Dendritic cell treated with granulocyte-macrophage colony-stimulating factor and Interleukin-4, amounts not matched to agents 40 ng/mL and 50 ng/mL, for 4 days (primary cell): ENCODE measurements around the gene SNRNP35.
"Not testable (repeated sequence)": the region's sequence is repeated elsewhere in the genome, so short reads cannot be mapped to it uniquely, and the experiment has no call there.

Source experiments
- H3K27ac Mint-ChIP-seq: one replicate; pipeline ENCODE4 v1.8.0; 2022; ENCODE audit warnings: mild to moderate bottlenecking, mixed read lengths
- H3K27me3 Mint-ChIP-seq: one replicate; pipeline ENCODE4 v1.8.0; 2022; ENCODE audit warnings: mild to moderate bottlenecking, mixed read lengths
- H3K36me3 Mint-ChIP-seq: one replicate; pipeline ENCODE4 v1.8.0; 2022; ENCODE audit warnings: low read depth, mixed read lengths
- H3K4me1 Mint-ChIP-seq: one replicate; pipeline ENCODE4 v1.8.0; 2022; ENCODE audit warnings: low read depth, mixed read lengths
- H3K4me3 Mint-ChIP-seq: one replicate; pipeline ENCODE4 v1.8.0; 2022; ENCODE audit warnings: mild to moderate bottlenecking, moderate library complexity, mixed read lengths
- H3K9me3 Mint-ChIP-seq: one replicate; pipeline ENCODE4 v1.8.0; 2022; ENCODE audit warnings: mixed read lengths
- intact Hi-C: fragments of 100-400 bp; cut with micrococcal nuclease; formaldehyde crosslinking; loops from one replicate; pipeline ENCODE4 v1.15.0; 2022

Gene SNRNP35

GRCh38 chr12:123513805-123514204 lies 55.9 kb downstream of the SNRNP35 start:
- Mint-ChIP-seq H3K4me3 (no peak overlapping the region), H3K36me3 (peaks cover 25% of the 10 kb centered on the region)
- intact Hi-C loops = no loop called here

DNA sequence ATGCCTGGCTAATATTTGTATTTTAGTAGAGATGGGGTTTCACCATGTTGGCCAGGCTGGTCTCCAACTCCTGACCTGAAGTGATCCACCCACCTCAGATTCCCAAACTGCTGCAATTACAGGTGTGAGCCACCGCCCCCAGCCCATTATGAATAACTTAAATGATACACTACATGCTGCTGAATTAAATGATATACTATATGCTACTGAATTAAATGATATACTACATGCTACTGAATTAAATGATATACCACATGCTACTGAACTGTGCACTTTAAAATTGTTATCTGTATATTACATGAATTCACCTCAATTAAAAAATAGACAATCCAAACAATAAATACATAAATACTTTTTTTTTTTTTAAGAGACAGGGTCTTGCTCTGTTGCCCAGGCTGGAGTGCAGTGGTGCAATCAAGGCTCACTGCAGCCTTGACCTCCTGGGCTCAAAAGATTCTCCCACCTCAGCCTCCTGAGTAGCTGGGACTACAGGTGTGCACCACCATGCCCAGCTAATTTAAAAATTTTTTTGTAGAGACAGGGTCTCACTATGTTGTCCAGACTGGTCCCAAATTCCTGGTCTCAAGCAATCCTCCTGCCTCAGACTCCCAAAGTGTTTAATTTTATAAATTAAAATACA lies 56.8 kb downstream of the SNRNP35 start:
- peaks cover 33% of the 10 kb centered on the region for H3K36me3 Mint-ChIP-seq
- intact Hi-C loops = loop anchor here (5.0 kb wide), 1 partner anchor 68 kb away; the partner anchor contains the start of gene TMED2
- H3K27ac Mint-ChIP-seq, H3K27me3 Mint-ChIP-seq, H3K4me3 Mint-ChIP-seq, H3K9me3 Mint-ChIP-seq: not testable (repeated sequence)
- peaks cover 13% of the 10 kb centered on the region for H3K4me1 Mint-ChIP-seq

More at GRCh38 chr12:123513805-123514204, 55.9 kb downstream of the SNRNP35 start:
- Mint-ChIP-seq H3K4me1 (peaks cover 6% of the 10 kb centered on the region), H3K9me3 (no peaks in the 10 kb centered on the region), H3K27ac (no peak overlapping the region), H3K27me3 (peaks cover 9% of the 10 kb centered on the region)

DNA sequence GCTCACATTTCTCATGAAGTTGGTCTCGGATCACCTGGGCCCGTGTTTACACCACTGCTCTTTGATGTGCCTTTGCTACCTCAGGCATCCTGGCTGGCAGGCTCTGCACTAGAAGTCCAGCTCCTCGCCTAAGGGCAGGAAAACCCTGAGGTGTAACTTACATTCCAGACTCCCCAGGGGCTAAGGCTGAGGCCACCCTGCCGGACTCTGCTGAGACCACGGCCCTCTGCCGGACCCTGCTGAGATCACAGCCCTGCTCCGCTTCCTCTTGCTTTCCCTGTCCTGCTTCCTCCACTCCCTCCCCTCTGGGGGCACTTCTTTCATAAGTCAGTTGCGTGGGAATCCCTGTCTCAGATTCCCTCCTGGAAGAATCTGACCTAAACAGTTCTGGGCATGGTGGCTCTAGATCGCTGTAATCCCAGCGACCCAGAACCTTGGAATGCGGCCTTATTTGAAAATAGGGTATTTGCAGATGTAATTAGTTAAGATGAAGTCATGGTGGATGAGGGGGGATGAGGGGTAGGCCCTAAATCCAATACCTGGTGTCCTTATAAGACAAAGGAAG lies 58.4 kb downstream of the SNRNP35 start:
- Mint-ChIP-seq H3K9me3 (no peaks in the 10 kb centered on the region), H3K36me3 (peaks cover 48% of the 10 kb centered on the region), H3K4me1 (peaks cover 11% of the 10 kb centered on the region), H3K27me3 (peaks cover 7% of the 10 kb centered on the region), H3K27ac (no peak overlapping the region), H3K4me3 (no peak overlapping the region)
- intact Hi-C loops = loop anchor here (5.0 kb wide), 1 partner anchor 66 kb away; the partner anchor contains the start of gene TMED2
